Uterus (tissue), 4 donors: Measurements from ENCODE around the gene JPH2. TPM values are rescaled to one million over a fixed set of nuclear protein-coding genes. Genes with fewer than 3 reads are reported as not detected.

Experiments used
- DNase-seq, 2 donors: peaks; one replicate each; pipeline ENCODE4 v3.0.0-alpha.2; 2019 to 2020
- H3K27ac ChIP-seq, 2 donors: fragments of 200-600 bp; sonication (generic); 1 replicate in 1 of 2; 2 replicates in 1 of 2; pipeline ENCODE4 v1.5.1; 2016 to 2018
- H3K27me3 ChIP-seq, 2 donors: fragments of 200-600 bp; sonication (generic); one replicate each; pipeline ENCODE4 v1.5.1; 2018 to 2019; ENCODE audit warnings: control low read depth in 1 of 2
- H3K36me3 ChIP-seq, 2 donors: fragments of 200-600 bp; sonication (generic); one replicate each; pipeline ENCODE4 v1.5.1; 2019; ENCODE audit warnings: control low read depth in 1 of 2
- H3K4me1 ChIP-seq, 2 donors: fragments of 200-600 bp; sonication (generic); one replicate each; pipeline ENCODE4 v1.5.1; 2018 to 2019; ENCODE audit warnings: control low read depth in 1 of 2
- H3K4me3 ChIP-seq, 2 donors: fragments of 200-600 bp; sonication (generic); 1 replicate in 1 of 2; 2 replicates in 1 of 2; pipeline ENCODE4 v1.5.1; 2018 to 2019; ENCODE audit warnings: mild to moderate bottlenecking in 1 of 2
- H3K9me3 ChIP-seq, 2 donors: fragments of 200-600 bp; sonication (generic); one replicate each; pipeline ENCODE4 v1.5.1; 2019; ENCODE audit warnings: control low read depth in 1 of 2
- CTCF ChIP-seq, 4 experiments: fragments of 200-600 bp in 2 of 4; fragments of 450-650 bp in 2 of 4; sonication (generic) in 2 of 4; IDR thresholded peaks; one replicate each; pipeline ENCODE4 v1.5.1; 2016 to 2019; ENCODE audit warnings: antibody characterized with exemption in 4 of 4, mild to moderate bottlenecking in 2 of 4, moderate library complexity in 1 of 4
- POLR2A ChIP-seq, 2 donors: fragments of 450-650 bp; IDR thresholded peaks; one replicate each; pipeline ENCODE4 v1.6.1; 2016; ENCODE audit warnings: antibody characterized with exemption in 2 of 2, mild to moderate bottlenecking in 1 of 2, moderate library complexity in 1 of 2
- intact Hi-C: fragments of 100-400 bp; cut with DNase I; formaldehyde crosslinking; loops from one replicate; pipeline ENCODE4 v1.15.1; 2023; ENCODE audit warnings: low total_unique reads
- total RNA-seq, 4 donors: library from RNA; depleted of rRNA in 3 of 4; stranded (reverse); fragments of >200 nt in 3 of 4; gene quantifications; one replicate each; pipeline versions ENCODE4 v1.1.0 to v1.2.4, GENCODE V29; 2014 to 2023
- donor health status: DM: yes; HTN: yes; CAD: no.

Gene JPH2
- total RNA-seq, 4 donors from 2014 or later: 17.6 to 133 (median 61.2) TPM

DNA sequence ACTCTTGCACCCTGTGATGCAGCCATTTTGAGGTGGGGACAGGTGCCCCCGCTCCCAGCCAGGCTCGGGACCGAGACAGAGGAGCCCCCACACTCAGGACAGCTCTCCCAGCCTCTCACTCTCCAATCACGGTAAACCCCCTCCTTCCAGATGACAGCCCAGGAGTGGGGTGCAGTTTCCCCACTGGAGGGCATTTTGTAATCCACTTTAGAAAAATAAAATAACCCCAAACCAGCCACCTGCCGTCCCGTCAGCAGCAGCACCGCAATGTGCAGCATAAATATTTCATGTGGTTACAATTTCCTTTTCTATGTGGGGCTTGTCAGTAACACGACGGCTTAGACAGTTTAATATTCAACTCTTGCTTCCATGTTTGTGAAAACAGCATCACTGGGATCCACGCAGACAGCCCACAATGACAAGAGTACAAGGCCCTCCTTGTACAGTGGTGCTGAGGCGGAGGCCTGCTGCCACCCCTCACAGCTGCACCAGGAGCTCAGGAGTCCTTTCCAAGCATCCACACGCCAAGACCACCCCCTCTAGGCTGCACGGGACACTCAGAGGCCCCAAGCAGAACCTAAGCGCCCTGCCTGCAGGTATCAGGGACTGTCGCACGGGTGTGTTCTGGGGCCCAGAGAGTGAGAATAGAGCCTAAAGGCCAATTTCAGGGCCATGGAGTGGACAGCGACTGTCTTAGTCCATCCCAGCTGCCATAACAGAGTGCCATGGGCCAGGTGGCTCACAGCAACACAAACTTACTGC is 116.7 kb downstream of the JPH2 start:
- no peak overlapping the region for H3K4me3 ChIP-seq
- H3K36me3 ChIP-seq: no peaks in the 10 kb centered on the region
- no peak for TF ChIP-seq CTCF (IDR thresholded peaks at IDR 0.05)
- H3K4me1 ChIP-seq: no peaks in the 10 kb centered on the region
- DNase-seq: no peak
- H3K9me3 ChIP-seq: no peaks in the 10 kb centered on the region
- intact Hi-C loops: no loop called here
- H3K27ac ChIP-seq: no peak overlapping the region
- H3K27me3 ChIP-seq: no peaks in the 10 kb centered on the region

DNA sequence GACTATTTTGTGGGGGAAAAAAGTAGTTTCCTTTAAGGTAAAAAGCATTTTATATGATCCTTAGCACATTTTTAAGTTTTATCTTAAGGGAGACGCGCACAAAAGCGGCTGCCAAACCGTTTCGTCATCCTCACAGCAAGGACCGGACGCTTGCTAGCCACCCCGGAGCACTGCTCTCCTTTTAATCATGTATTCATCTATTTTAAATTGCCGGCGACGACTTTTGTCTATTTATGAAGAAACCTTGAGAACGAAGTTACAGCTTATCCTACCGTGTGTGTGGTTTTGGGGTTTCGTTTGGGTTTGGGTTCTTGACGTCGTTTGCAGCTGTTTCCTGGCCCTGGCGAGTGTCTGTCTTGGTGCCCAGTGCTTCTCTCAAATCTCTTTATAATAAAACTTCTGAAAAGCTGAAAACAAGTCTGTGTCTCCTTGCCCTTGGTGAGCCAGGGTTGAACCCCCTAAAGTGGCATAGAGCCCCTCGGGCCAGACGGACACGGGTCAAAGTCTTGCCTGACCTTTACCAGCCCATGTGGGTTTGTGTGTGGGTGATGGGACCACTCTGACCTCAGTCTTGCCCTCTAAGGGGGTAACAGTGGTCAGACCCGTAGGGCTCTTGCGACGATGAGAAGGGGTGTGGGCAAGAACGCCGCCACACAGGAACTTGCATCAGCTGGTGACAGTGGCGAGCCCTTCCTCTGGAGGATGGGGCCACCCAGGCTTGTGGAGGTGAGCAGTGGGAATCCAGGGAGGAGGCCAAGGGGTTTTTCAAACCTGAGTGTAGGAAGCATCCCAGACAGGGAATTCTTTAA is 117.6 kb downstream of the JPH2 start:
- intact Hi-C loops: no loop called here
- no peak overlapping the region for H3K27ac ChIP-seq
- H3K36me3 ChIP-seq: no peaks in the 10 kb centered on the region
- no peak for DNase-seq
- TF ChIP-seq CTCF (IDR thresholded peaks at IDR 0.05): no peak
- no peaks in the 10 kb centered on the region for H3K9me3 ChIP-seq
- no peaks in the 10 kb centered on the region for H3K4me1 ChIP-seq
- no peaks in the 10 kb centered on the region for H3K27me3 ChIP-seq
- no peak overlapping the region for H3K4me3 ChIP-seq

DNA sequence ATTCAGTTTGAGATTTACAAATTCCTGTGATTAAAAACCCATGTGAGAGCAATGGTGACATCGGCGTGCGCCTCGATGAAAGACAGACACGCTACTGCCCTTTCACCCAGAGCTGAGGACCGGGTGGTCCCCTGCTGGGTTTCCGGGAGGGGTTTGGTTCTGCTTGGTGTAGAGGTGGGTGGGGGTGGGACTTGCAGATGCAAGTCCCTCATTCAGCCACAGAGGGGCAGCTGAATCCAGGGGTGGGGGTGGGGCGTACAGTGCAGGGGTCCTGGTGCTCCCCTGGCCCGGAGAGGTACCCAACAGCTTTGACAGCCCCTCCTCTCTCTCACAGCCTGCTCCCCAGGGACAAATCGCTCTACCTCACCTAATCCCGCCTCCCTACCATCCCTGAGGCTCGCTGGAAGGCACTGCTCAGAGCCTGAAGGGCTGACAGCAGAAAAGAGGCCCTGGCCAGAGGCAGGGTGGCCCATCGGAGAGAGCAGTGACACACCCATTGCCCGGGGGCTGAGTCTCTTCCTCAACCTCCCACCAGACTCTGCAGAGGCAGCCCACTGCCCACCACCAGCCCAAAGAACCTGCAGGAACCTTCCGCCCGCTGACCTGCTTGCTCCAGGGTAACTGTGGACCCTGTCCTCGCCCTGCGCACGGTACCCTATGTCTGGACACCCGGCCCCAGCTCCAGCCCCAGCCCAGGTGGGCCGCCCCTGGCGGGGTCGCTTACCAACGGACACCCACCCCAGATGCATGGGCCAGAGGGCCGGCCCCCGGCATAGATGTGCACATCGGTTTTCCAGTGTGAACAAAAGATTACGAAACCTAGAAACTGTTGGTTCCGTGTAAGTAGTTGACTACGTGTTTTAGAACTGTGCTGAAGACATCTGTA is 118.4 kb downstream of the JPH2 start:
- Histone ChIP-seq H3K27me3 (no peaks in the 10 kb centered on the region), H3K4me1 (no peaks in the 10 kb centered on the region), H3K36me3 (no peaks in the 10 kb centered on the region), H3K9me3 (no peaks in the 10 kb centered on the region), H3K27ac (no peak overlapping the region), H3K4me3 (no peak overlapping the region)
- DNase-seq: no peak
- intact Hi-C loops: no loop called here
- TF ChIP-seq POLR2A (IDR thresholded peaks at IDR 0.05): no peak
- no peak for TF ChIP-seq CTCF (IDR thresholded peaks at IDR 0.05)

- no peaks in the 10 kb centered on the region for H3K4me1 ChIP-seq
- DNase-seq: no peak
- no peaks in the 10 kb centered on the region for H3K27me3 ChIP-seq
- TF ChIP-seq POLR2A (IDR thresholded peaks at IDR 0.05) (no peak), CTCF (IDR thresholded peaks at IDR 0.05) (no peak)
- no peak overlapping the region for H3K4me3 ChIP-seq
- H3K36me3 ChIP-seq: no peaks in the 10 kb centered on the region
- H3K27ac ChIP-seq: no peak overlapping the region
- H3K9me3 ChIP-seq: no peaks in the 10 kb centered on the region
- intact Hi-C loops: no loop called here
These were observed 119.3 kb downstream of the JPH2 start for GRCh38 chr20:44067650-44068081.
